ENCODE measurements around the gene MAPK14.

The MAPK14 gene

DNA sequence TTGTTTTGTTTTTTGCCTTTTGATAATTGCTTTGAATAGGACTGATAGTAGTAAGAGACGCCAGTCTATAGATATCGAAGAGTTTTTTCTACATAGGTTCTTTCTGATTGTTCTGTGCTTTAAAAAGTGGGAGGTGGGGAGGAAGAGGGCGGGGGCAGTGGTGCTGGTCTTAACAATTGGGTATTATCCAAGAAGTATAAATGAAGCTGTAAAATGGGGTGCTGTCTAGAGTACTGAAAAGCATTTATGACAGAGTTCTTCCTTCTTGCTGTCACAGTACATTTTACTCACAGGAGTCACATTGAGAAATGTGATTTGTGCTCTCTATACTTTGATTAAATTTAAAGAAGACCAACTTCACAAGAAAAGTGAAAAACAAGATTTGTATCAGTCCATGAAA, 41.0 kb downstream of the MAPK14 start:
- TF ChIP-seq, protein P1, sequence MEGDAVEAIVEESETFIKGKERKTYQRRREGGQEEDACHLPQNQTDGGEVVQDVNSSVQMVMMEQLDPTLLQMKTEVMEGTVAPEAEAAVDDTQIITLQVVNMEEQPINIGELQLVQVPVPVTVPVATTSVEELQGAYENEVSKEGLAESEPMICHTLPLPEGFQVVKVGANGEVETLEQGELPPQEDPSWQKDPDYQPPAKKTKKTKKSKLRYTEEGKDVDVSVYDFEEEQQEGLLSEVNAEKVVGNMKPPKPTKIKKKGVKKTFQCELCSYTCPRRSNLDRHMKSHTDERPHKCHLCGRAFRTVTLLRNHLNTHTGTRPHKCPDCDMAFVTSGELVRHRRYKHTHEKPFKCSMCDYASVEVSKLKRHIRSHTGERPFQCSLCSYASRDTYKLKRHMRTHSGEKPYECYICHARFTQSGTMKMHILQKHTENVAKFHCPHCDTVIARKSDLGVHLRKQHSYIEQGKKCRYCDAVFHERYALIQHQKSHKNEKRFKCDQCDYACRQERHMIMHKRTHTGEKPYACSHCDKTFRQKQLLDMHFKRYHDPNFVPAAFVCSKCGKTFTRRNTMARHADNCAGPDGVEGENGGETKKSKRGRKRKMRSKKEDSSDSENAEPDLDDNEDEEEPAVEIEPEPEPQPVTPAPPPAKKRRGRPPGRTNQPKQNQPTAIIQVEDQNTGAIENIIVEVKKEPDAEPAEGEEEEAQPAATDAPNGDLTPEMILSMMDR (IDR thresholded peaks at IDR 0.05; ENCODE audit: insufficient read depth, missing control alignments) = no peak
- no peak for DNase-seq (ENCODE audit: insufficient read length, low spot score)
- no peak for FAIRE-seq

DNA sequence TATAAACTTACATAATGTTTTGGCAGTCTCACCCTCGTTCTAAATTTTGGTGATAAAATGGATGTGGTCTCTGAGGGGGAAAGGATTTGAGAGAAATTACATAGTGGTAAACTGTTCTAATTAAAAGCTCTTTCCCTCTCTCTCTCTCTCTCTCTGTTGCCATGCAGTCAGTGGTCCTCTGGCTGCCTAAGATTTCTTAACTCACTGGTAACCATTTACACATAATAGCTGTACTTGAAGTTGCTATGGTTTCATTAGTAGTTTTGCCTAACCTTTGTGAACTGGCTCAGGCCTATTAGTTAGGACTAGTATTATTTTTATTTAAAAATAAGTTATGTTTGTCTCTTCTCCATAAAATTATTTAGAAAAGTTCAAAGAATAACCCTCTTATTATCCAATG, 42.0 kb downstream of the MAPK14 start:
- no peak for FAIRE-seq
- no peak for DNase-seq (ENCODE audit: insufficient read length, low spot score)
- TF ChIP-seq, protein P1 (IDR thresholded peaks at IDR 0.05; ENCODE audit: insufficient read depth, missing control alignments) = no peak

DNA sequence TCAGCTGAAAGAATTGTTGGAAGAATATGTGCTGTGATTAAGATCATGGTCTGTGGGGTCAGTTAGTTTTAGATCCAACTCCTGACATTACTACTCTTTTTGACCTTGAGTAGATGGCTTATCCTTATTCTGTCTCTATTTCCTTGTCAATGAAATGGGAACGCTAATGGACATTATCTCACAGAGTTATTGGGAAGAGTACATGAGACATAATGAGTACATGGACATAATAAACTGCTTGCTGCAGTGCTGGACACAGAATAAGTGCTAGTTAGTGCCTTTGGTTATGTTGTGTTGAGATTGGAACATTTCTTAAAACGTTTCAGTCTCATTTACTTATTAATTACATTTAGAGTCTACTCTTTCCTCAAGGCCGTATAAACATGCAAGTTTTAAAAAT, 42.6 kb downstream of the MAPK14 start:
- no peak for FAIRE-seq
- DNase-seq (ENCODE audit: insufficient read length, low spot score) = no peak
- TF ChIP-seq, protein P1 (IDR thresholded peaks at IDR 0.05; ENCODE audit: insufficient read depth, missing control alignments) = no peak

DNA sequence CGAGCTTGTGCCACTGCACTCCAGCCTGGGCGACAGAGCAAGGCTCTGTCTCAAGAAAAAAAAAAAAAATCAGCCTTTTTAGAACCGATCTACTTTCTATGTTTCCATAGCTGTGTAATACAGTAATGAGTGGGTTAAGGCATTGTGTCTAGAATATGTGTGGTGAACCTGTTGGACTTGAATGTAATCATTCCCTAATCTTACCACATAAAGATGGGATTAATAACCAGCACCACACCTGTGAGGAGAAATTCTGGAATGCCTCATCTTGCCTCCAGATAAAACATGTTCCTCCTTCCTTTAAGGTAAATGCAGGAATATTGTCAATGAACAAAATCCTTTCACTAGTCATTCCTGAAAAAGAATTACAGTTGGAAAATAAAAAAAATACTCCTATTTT, 43.7 kb downstream of the MAPK14 start:
- FAIRE-seq = no peak
- TF ChIP-seq, protein P1 (IDR thresholded peaks at IDR 0.05; ENCODE audit: insufficient read depth, missing control alignments) = no peak

DNA sequence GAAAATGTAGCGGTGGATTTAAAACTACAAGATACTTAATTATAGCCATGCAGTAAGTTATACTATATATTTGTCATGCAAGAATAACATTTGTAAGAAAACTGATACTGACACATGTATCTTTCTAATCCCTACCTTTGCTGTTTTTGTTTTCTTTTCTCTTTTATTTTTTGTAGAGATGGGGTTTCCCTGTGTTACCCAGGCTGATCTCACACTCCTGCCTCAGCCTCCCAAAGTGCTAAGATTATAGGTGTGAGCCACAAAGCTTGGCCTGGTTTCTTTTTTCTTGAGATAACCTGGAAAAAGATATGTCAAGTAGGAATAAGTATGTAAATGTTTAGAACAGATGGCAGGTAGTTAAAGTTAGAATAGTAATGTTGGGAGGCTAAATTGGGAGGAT, 44.1 kb downstream of the MAPK14 start:
- FAIRE-seq = no peak
- DNase-seq (ENCODE audit: insufficient read length, low spot score) = no peak
- TF ChIP-seq, protein P1 (IDR thresholded peaks at IDR 0.05; ENCODE audit: insufficient read depth, missing control alignments) = no peak

More for the DNA sequence above, 43.7 kb downstream of the MAPK14 start:
- no peak for DNase-seq (ENCODE audit: insufficient read length, low spot score)

DNA sequence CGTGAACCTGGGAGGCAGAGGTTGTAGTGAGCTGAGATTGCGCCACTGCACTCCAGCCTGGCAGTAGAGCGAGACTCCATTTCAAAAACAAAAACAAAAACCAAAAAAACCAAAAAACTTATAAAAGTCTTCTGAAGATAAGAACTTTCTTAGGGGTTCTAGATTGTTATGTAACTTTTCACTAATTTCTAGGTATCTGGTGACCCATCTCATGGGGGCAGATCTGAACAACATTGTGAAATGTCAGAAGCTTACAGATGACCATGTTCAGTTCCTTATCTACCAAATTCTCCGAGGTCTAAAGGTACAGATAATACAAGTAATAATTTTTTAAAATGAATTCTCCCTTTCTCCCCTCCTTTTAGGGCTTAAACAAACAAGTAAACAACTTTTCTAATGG, 45.1 kb downstream of the MAPK14 start:
- no peak for FAIRE-seq
- TF ChIP-seq, protein P1 (IDR thresholded peaks at IDR 0.05; ENCODE audit: insufficient read depth, missing control alignments) = no peak
- no peak for DNase-seq (ENCODE audit: insufficient read length, low spot score)

DNA sequence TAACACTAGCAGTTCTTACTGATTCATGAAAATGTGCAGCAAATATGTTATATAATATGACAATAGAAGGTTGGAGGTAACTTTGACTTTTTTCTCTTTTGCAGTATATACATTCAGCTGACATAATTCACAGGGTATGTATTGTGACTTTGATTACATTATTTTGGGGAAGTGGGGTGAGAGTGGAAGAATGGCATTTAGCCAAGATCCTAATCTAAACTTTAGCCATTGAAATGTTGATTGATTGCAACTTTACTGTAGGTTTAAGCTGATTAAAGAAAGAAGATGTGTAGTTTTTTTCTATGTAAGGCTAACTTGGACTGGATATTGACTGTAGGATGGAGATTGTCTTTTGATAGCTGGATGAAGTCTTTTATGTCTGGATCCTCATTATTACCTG, 46.0 kb downstream of the MAPK14 start:
- FAIRE-seq (no peak), DNase-seq (ENCODE audit: insufficient read length, low spot score) (no peak)
- TF ChIP-seq, protein P1 (IDR thresholded peaks at IDR 0.05; ENCODE audit: insufficient read depth, missing control alignments) = no peak
